Naive thymus-derived CD4-positive, alpha-beta T cell (primary cell): ENCODE results near the gene JAZF1. TPM values are rescaled to one million over a fixed set of nuclear protein-coding genes. Genes with fewer than 3 reads are reported as not detected.

ENCODE experiments used
- ATAC-seq: fragments of 150-1000 bp; cut with Tn5 transposase; 2 replicates; pipeline ENCODE4 v1.10.0; 2021; ENCODE audit warnings: mild to moderate bottlenecking, moderate library complexity
- CTCF ChIA-PET: fragments of 350-600 bp; sonication (Branson Sonifier 250); formaldehyde crosslinking; loops from one replicate; lab custom pipeline; 2021; ENCODE audit warnings: antibody characterized with exemption; lab: Charles Lee
- POLR2A ChIA-PET: fragments of 350-600 bp; sonication (Branson Sonifier 250); formaldehyde crosslinking; loops from one replicate; lab custom pipeline; 2021; ENCODE audit warnings: antibody characterized with exemption, inconsistent platforms; lab: Charles Lee
- DNase-seq, 9 donors: peaks; one replicate each; pipeline versions ENCODE4 v3.0.0 to v3.0.0-alpha.2; 2020 to 2022; ENCODE audit warnings: mixed read lengths in 1 of 9
- H3K27ac ChIP-seq: one replicate; pipeline ENCODE4 v1.7.0; 2013; ENCODE audit warnings: mild to moderate bottlenecking, low read depth, low read length, moderate library complexity
- H3K27me3 ChIP-seq, 2 donors: one replicate each; pipeline ENCODE4 v1.7.0; 2013; ENCODE audit warnings: low read length in 2 of 2, mild to moderate bottlenecking in 2 of 2, moderate library complexity in 2 of 2; ENCODE audit not compliant: control insufficient read depth in 2 of 2, insufficient read depth in 2 of 2
- H3K36me3 ChIP-seq, 3 experiments: 1 replicate in 2 of 3; 2 replicates in 1 of 3; pipeline ENCODE4 v1.7.0; 2013; ENCODE audit warnings: low read length in 3 of 3, mild to moderate bottlenecking in 3 of 3, moderate library complexity in 1 of 3; ENCODE audit not compliant: insufficient read depth in 3 of 3, control insufficient read depth in 2 of 3
- H3K4me1 ChIP-seq, 2 donors: one replicate each; pipeline ENCODE4 v1.7.0; 2013; ENCODE audit warnings: low read length in 2 of 2, mild to moderate bottlenecking in 2 of 2, moderate library complexity in 1 of 2; ENCODE audit not compliant: control insufficient read depth in 2 of 2, insufficient read depth in 2 of 2
- H3K4me3 ChIP-seq: 2 replicates; pipeline ENCODE4 v1.7.0; 2013; ENCODE audit warnings: mild to moderate bottlenecking, low read length
- H3K9me3 ChIP-seq, 3 experiments: 1 replicate in 2 of 3; 2 replicates in 1 of 3; pipeline ENCODE4 v1.7.0; 2013; ENCODE audit warnings: low read length in 3 of 3; ENCODE audit not compliant: control insufficient read depth in 2 of 3
- H3K27ac Mint-ChIP-seq, 9 donors: one replicate each; pipeline ENCODE4 v1.8.0; 2020 to 2022; ENCODE audit warnings: mixed read lengths in 9 of 9, mild to moderate bottlenecking in 8 of 9, moderate library complexity in 5 of 9, inconsistent platforms in 2 of 9
- H3K27me3 Mint-ChIP-seq, 5 donors: one replicate each; pipeline ENCODE4 v1.8.0; 2021 to 2022; ENCODE audit warnings: mixed read lengths in 5 of 5, mild to moderate bottlenecking in 1 of 5
- H3K36me3 Mint-ChIP-seq, 5 donors: one replicate each; pipeline ENCODE4 v1.8.0; 2020 to 2022; ENCODE audit warnings: mixed read lengths in 5 of 5, mild to moderate bottlenecking in 3 of 5, inconsistent platforms in 1 of 5
- H3K4me1 Mint-ChIP-seq, 7 donors: one replicate each; pipeline ENCODE4 v1.8.0; 2020 to 2022; ENCODE audit warnings: mixed read lengths in 7 of 7, mild to moderate bottlenecking in 3 of 7, inconsistent platforms in 1 of 7
- H3K4me3 Mint-ChIP-seq, 10 donors: one replicate each; pipeline ENCODE4 v1.8.0; 2020 to 2022; ENCODE audit warnings: mild to moderate bottlenecking in 10 of 10, mixed read lengths in 10 of 10, moderate library complexity in 6 of 10, inconsistent platforms in 2 of 10
- H3K9me3 Mint-ChIP-seq, 11 donors: one replicate each; pipeline ENCODE4 v1.8.0; 2020 to 2022; ENCODE audit warnings: mixed read lengths in 11 of 11, mild to moderate bottlenecking in 4 of 11, inconsistent platforms in 1 of 11, moderate library complexity in 1 of 11
- intact Hi-C, 2 donors: fragments of 100-400 bp; cut with micrococcal nuclease; formaldehyde crosslinking; loops; one replicate each; pipeline ENCODE4 v1.15.1; 2023
- polyA plus RNA-seq, 2 donors: library from polyadenylated mRNA; unstranded; fragments of 300-500 nt; fragmentation: Illumina TruSeq; gene quantifications; one replicate each; pipeline ENCODE4 v1.2.3, GENCODE V29; 2021
- total RNA-seq, 6 experiments: library from RNA in 5 of 6; stranded (reverse) in 5 of 6; gene quantifications; 1 replicate in 5 of 6; 2 replicates in 1 of 6; pipeline ENCODE4 v1.2.3 and lab custom pipeline; 2021 to 2026

JAZF1 gene
- total and polyA plus RNA-seq, 7 experiments from 2014 or later, result 2.0 to 33.1 (median 3.2) TPM

GRCh38 chr7:27842851-27843250 lies 337.7 kb downstream of the JAZF1 start:
- no peaks in the 10 kb centered on the region for H3K27me3 ChIP-seq
- H3K4me3 ChIP-seq, result no peak overlapping the region
- Mint-ChIP-seq H3K4me1 (peaks cover 0 to 23% (median 12%) of the 10 kb centered on the region in 7 donors), H3K27me3 (no peaks in the 10 kb centered on the region), H3K27ac (no peak overlapping the region), H3K4me3 (no peak overlapping the region), H3K9me3 (no peaks in the 10 kb centered on the region), H3K36me3 (peaks cover 0 to 18% (median 0%) of the 10 kb centered on the region in 5 donors)
- ATAC-seq (no peak), DNase-seq (no peak)
- ChIA-PET POLR2A (no interaction called here), CTCF (no interaction called here)
- H3K4me1 ChIP-seq, result peaks cover 0 to 5% of the 10 kb centered on the region in 2 donors
- H3K36me3 ChIP-seq, result no peaks in the 10 kb centered on the region
- H3K9me3 ChIP-seq, result no peaks in the 10 kb centered on the region
- H3K27ac ChIP-seq, result no peak overlapping the region
- intact Hi-C loops, result no loop called here

DNA sequence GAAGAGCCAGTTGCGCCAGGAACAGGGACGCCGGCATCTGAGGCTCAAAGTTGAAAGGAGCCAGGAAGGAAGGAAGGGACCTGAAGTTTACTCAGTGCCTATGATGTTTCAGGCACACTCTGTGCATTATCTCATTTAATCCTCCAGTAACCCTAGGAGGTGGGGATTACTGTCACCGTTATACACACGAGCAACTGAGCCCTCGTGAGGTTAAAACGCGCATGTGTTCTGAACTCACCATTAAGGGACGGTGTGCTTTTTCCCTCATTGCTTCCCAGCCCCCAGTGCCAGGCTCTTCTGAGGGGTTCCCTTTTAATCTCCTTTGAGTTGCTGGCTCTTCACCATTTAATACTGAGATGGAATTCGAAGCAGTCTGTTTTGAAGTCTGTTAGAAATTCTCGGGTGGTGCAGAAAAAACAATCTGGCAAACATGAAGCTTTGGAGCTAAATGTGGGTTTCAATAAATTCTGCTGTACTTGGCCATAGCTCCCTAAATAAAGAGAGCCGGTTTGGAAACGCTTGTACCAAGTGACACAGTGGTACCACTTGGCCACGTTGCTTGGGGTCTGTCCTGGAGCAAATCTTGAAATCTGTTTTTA lies 338.4 kb downstream of the JAZF1 start:
- POLR2A ChIA-PET, result no interaction called here
- H3K27ac Mint-ChIP-seq, result peak overlapping the region in 2 of 9 donors; percentile 4 to 21
- H3K36me3 Mint-ChIP-seq, result peaks cover 0 to 18% (median 0%) of the 10 kb centered on the region in 5 donors

DNA sequence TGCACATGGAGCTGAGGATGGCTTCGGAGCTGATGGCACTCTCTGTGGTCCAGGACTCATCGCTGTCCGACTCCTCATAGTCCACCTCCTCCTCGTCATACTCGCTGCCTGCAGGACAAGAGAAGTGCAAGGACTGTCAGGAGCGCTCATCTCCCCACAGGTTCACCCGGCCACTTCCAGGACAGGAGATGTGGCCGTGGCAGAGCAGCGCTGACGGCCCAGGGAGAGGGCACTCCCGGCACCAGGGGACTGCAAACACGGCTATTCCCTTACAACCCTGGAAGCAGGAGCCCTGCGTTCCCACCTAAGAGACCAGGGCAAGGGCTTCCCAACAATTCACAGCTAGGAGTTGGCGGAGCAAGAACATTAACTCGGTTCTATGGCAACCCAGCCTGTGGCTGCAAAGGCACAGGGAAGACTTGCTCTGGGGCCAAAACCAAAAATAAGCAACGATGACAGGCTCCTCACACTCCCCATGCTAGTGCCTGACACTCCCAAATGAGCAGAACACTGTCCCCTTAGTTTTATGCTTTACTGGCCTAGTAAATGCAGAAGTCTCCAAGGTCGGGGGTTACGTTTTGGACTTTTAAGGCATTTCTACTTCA lies 339.7 kb downstream of the JAZF1 start:
- peaks cover 0 to 5% of the 10 kb centered on the region in 2 donors for H3K4me1 ChIP-seq
- ATAC-seq, result no peak
- peak overlapping the region in 1 of 10 donors; percentile 25 for H3K4me3 Mint-ChIP-seq
- H3K27ac ChIP-seq, result no peak overlapping the region
- H3K9me3 ChIP-seq, result no peaks in the 10 kb centered on the region
- CTCF ChIA-PET, result no interaction called here
- H3K9me3 Mint-ChIP-seq, result no peaks in the 10 kb centered on the region
- H3K36me3 Mint-ChIP-seq, result peaks cover 0 to 18% (median 0%) of the 10 kb centered on the region in 5 donors
- no peaks in the 10 kb centered on the region for H3K27me3 ChIP-seq
- H3K36me3 ChIP-seq, result no peaks in the 10 kb centered on the region
- H3K27ac Mint-ChIP-seq, result peak overlapping the region in 1 of 9 donors; percentile 76
- no peak for DNase-seq
- H3K4me3 ChIP-seq, result no peak overlapping the region
- POLR2A ChIA-PET, result interaction anchor here (0.8 kb wide), 1 partner anchor 21 kb away, joined by 3 read pairs; no protein-coding TSS in a partner anchor
- H3K4me1 Mint-ChIP-seq, result peaks cover 0 to 29% (median 12%) of the 10 kb centered on the region in 7 donors
- H3K27me3 Mint-ChIP-seq, result no peaks in the 10 kb centered on the region
- intact Hi-C loops, result no loop called here

More for the DNA sequence above, 338.4 kb downstream of the JAZF1 start:
- ATAC-seq, result no peak
- Mint-ChIP-seq H3K9me3 (no peaks in the 10 kb centered on the region), H3K4me1 (peaks cover 0 to 23% (median 12%) of the 10 kb centered on the region in 7 donors), H3K27me3 (no peaks in the 10 kb centered on the region), H3K4me3 (no peak overlapping the region)
- no peak for DNase-seq
- intact Hi-C loops, result no loop called here
- CTCF ChIA-PET, result no interaction called here
- peaks cover 0 to 5% of the 10 kb centered on the region in 2 donors for H3K4me1 ChIP-seq
- no peak overlapping the region for H3K4me3 ChIP-seq
- no peaks in the 10 kb centered on the region for H3K27me3 ChIP-seq
- no peaks in the 10 kb centered on the region for H3K9me3 ChIP-seq
- H3K36me3 ChIP-seq, result no peaks in the 10 kb centered on the region
- no peak overlapping the region for H3K27ac ChIP-seq

DNA sequence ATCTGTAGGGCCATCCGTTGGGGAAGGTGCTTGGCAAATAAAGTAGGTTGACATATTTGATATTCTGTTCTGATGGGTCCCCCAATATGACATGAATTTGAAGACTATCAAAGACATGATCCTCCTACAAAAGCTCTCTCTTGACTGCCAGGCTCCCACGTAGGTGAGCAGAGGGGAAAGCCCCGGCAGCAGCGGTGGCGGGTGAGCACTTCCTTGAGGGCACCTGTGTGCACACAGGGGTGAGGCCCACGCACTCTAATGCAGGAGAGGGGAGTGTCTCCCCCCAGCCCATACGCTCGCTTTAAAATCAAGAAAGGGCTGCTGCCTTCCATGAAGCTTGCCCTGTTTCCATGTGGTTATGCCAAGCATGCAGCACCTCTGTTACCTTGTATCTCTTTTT lies 340.3 kb downstream of the JAZF1 start:
- peak in 6 of 9 donors; percentile 12 to 36 (median 18) for DNase-seq
- POLR2A ChIA-PET, result interaction anchor here (0.8 kb wide), 1 partner anchor 22 kb away, joined by 3 read pairs; no protein-coding TSS in a partner anchor
- intact Hi-C loops, result no loop called here
- Histone ChIP-seq H3K4me3 (no peak overlapping the region), H3K36me3 (no peaks in the 10 kb centered on the region), H3K27me3 (no peaks in the 10 kb centered on the region), H3K27ac (no peak overlapping the region), H3K9me3 (no peaks in the 10 kb centered on the region), H3K4me1 (peaks cover 0 to 5% of the 10 kb centered on the region in 2 donors)
- Mint-ChIP-seq H3K27ac (peak overlapping the region in 6 of 9 donors; percentile 22 to 77 (median 40)), H3K4me1 (peaks cover 0 to 29% (median 12%) of the 10 kb centered on the region in 7 donors), H3K36me3 (peaks cover 0 to 18% (median 2%) of the 10 kb centered on the region in 5 donors), H3K27me3 (no peaks in the 10 kb centered on the region), H3K4me3 (peak overlapping the region in 2 of 10 donors; percentile 14 to 39), H3K9me3 (no peaks in the 10 kb centered on the region)
- CTCF ChIA-PET, result interaction anchor here (0.6 to 1.0 kb wide), 2 partner anchors 14 to 207 kb away, joined by 3 read pairs; no protein-coding TSS in a partner anchor
- ATAC-seq, result peak; percentile 87

GRCh38 chr7:27839099-27839498 lies 341.5 kb downstream of the JAZF1 start:
- Histone ChIP-seq H3K4me1 (peaks cover 0 to 5% of the 10 kb centered on the region in 2 donors), H3K27me3 (no peaks in the 10 kb centered on the region), H3K27ac (no peak overlapping the region), H3K36me3 (no peaks in the 10 kb centered on the region), H3K4me3 (no peak overlapping the region), H3K9me3 (no peaks in the 10 kb centered on the region)
- POLR2A ChIA-PET, result no interaction called here
- DNase-seq, result no peak
- Mint-ChIP-seq H3K27me3 (no peaks in the 10 kb centered on the region), H3K36me3 (peaks cover 0 to 18% (median 2%) of the 10 kb centered on the region in 5 donors), H3K27ac (peak overlapping the region in 3 of 9 donors; percentile 49 to 74 (median 58)), H3K9me3 (no peaks in the 10 kb centered on the region), H3K4me1 (peaks cover 0 to 29% (median 12%) of the 10 kb centered on the region in 7 donors), H3K4me3 (no peak overlapping the region)
- CTCF ChIA-PET, result interaction anchor here (1.0 kb wide), 1 partner anchor 13 kb away, joined by 3 read pairs; no protein-coding TSS in a partner anchor
- ATAC-seq, result no peak
- intact Hi-C loops, result no loop called here

- Histone ChIP-seq H3K4me1 (peaks cover 0 to 5% of the 10 kb centered on the region in 2 donors), H3K9me3 (no peaks in the 10 kb centered on the region), H3K36me3 (peaks cover 0 to 4% (median 2%) of the 10 kb centered on the region in 3 experiments), H3K4me3 (no peak overlapping the region), H3K27me3 (no peaks in the 10 kb centered on the region), H3K27ac (no peak overlapping the region)
- Mint-ChIP-seq H3K36me3 (peaks cover 0 to 32% (median 3%) of the 10 kb centered on the region in 5 donors), H3K4me3 (no peak overlapping the region), H3K27ac (peak overlapping the region in 8 of 9 donors; percentile 6 to 85 (median 38)), H3K9me3 (no peaks in the 10 kb centered on the region), H3K4me1 (peaks cover 0 to 29% (median 12%) of the 10 kb centered on the region in 7 donors), H3K27me3 (no peaks in the 10 kb centered on the region)
- ChIA-PET POLR2A (no interaction called here), CTCF (no interaction called here)
- DNase-seq (no peak), ATAC-seq (no peak)
- intact Hi-C loops, result no loop called here
Observed at GRCh38 chr7:27836536-27836935, 344.1 kb downstream of the JAZF1 start.
